ENCODE results near the gene DLG5. TPM values are rescaled to one million over a fixed set of nuclear protein-coding genes. Genes with fewer than 3 reads are reported as not detected.

The DLG5 gene, protein sequence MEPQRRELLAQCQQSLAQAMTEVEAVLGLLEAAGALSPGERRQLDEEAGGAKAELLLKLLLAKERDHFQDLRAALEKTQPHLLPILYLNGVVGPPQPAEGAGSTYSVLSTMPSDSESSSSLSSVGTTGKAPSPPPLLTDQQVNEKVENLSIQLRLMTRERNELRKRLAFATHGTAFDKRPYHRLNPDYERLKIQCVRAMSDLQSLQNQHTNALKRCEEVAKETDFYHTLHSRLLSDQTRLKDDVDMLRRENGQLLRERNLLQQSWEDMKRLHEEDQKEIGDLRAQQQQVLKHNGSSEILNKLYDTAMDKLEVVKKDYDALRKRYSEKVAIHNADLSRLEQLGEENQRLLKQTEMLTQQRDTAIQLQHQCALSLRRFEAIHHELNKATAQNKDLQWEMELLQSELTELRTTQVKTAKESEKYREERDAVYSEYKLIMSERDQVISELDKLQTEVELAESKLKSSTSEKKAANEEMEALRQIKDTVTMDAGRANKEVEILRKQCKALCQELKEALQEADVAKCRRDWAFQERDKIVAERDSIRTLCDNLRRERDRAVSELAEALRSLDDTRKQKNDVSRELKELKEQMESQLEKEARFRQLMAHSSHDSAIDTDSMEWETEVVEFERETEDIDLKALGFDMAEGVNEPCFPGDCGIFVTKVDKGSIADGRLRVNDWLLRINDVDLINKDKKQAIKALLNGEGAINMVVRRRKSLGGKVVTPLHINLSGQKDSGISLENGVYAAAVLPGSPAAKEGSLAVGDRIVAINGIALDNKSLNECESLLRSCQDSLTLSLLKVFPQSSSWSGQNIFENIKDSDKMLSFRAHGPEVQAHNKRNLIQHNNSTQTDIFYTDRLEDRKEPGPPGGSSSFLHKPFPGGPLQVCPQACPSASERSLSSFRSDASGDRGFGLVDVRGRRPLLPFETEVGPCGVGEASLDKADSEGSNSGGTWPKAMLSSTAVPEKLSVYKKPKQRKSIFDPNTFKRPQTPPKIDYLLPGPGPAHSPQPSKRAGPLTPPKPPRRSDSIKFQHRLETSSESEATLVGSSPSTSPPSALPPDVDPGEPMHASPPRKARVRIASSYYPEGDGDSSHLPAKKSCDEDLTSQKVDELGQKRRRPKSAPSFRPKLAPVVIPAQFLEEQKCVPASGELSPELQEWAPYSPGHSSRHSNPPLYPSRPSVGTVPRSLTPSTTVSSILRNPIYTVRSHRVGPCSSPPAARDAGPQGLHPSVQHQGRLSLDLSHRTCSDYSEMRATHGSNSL (N-terminal part only)
- 1 to 10 TPM; 5.4 to 7.1 TPM for total RNA-seq
- polyA plus RNA-seq, result 1 to 10 TPM; 1.2 to 3.7 TPM

DNA sequence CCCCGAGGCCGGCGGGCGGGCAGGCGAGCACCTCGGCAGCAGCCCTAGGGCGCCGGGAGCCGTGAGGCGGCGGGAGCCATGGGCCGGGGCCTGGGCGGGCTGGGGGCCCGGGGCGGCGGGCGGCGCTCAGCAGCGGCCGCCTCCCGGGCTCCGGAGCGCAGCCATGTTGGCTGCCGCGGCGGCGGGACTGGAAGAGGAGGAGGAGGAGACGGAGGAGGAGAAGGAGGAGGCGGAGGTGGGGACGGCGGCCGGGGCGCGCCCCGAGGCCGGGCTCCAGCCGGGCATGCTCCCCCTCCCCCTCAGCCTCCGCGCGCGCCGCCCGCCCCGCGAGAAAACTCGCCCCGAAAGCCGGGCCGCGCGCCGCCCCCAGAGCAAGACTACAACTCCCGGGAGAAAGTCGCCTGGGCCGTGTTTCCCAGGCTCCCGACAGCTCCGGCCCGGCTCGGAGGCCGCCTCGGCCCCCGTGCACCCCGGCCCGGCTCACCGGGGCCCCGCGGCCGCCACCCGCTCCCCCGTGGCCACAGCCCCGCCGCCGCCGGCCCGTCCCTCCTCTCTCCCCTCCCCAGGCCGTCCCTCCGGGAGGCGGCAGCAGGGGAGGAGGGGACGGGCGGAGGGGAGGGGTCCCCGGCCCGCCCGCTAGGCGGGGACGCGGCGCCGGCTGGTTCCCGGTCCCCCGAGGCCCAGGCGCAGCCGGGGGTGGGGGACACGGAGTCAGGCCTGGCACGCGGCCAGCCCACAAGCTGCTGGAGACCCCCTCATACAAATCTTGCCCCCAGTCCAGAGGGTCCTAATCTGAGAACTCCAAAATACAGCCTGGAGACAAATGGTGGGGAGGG, at the start of gene DLG5:
DLG5 (minus strand) TSS at position 190 of the 836 bp plus-strand sequence. CDS start 235 bp downstream, outside the sequence.
- H3K27me3 ChIP-seq (ENCODE audit: control insufficient read depth in 4 of 4, insufficient read depth in 4 of 4, low read length in 3 of 4), result no peaks in the 10 kb centered on the region
- WGBS, result under 1% methylated on average over 94 of the region's 95 CpGs

More for the DNA sequence above, at the start of gene DLG5:
- Histone ChIP-seq H3K27ac (ENCODE audit: low read depth in 1 of 2, low read length in 2 of 2) (no peak within 1 kb of the TSS), H3K9me3 (ENCODE audit: control insufficient read depth in 4 of 4, low read length in 3 of 4) (no peaks in the 10 kb centered on the region), H3K36me3 (ENCODE audit: control insufficient read depth in 4 of 4, insufficient read depth in 3 of 4, low read depth in 1 of 4, low read length in 3 of 4) (no peaks in the 10 kb centered on the region), H3K4me3 (ENCODE audit: low read depth in 1 of 3, low read length in 3 of 3) (peak within 1 kb of the TSS; percentile 62 to 93 (median 82)), H3K4me1 (ENCODE audit: control insufficient read depth in 4 of 4, insufficient read depth in 4 of 4, low read length in 3 of 4) (peaks cover 8 to 21% (median 15%) of the 10 kb centered on the region in 4 donors), H3K9ac (ENCODE audit: low read depth in 1 of 2, low read length in 2 of 2) (peak within 1 kb of the TSS in 1 of 2 donors; percentile 72)
- TF ChIP-seq, protein P1, sequence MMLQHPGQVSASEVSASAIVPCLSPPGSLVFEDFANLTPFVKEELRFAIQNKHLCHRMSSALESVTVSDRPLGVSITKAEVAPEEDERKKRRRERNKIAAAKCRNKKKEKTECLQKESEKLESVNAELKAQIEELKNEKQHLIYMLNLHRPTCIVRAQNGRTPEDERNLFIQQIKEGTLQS (IDR thresholded peaks at IDR 0.05), result no peak
- TF ChIP-seq HNF4G (IDR thresholded peaks at IDR 0.05), result no peak
- no peak for TF ChIP-seq YY1 (IDR thresholded peaks at IDR 0.05)
- TF ChIP-seq TAF1 (conservative IDR thresholded peaks at IDR 0.05), result no peak
- TF ChIP-seq FOXA2 (IDR thresholded peaks at IDR 0.05), result no peak
- TF ChIP-seq NR2F2 (IDR thresholded peaks at IDR 0.05), result no peak
- TF ChIP-seq RAD21 (IDR thresholded peaks at IDR 0.05), result no peak
- TF ChIP-seq JUND (IDR thresholded peaks at IDR 0.05), result no peak
- no peak for TF ChIP-seq SP1 (IDR thresholded peaks at IDR 0.05)
- TF ChIP-seq, protein P2, sequence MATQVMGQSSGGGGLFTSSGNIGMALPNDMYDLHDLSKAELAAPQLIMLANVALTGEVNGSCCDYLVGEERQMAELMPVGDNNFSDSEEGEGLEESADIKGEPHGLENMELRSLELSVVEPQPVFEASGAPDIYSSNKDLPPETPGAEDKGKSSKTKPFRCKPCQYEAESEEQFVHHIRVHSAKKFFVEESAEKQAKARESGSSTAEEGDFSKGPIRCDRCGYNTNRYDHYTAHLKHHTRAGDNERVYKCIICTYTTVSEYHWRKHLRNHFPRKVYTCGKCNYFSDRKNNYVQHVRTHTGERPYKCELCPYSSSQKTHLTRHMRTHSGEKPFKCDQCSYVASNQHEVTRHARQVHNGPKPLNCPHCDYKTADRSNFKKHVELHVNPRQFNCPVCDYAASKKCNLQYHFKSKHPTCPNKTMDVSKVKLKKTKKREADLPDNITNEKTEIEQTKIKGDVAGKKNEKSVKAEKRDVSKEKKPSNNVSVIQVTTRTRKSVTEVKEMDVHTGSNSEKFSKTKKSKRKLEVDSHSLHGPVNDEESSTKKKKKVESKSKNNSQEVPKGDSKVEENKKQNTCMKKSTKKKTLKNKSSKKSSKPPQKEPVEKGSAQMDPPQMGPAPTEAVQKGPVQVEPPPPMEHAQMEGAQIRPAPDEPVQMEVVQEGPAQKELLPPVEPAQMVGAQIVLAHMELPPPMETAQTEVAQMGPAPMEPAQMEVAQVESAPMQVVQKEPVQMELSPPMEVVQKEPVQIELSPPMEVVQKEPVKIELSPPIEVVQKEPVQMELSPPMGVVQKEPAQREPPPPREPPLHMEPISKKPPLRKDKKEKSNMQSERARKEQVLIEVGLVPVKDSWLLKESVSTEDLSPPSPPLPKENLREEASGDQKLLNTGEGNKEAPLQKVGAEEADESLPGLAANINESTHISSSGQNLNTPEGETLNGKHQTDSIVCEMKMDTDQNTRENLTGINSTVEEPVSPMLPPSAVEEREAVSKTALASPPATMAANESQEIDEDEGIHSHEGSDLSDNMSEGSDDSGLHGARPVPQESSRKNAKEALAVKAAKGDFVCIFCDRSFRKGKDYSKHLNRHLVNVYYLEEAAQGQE (IDR thresholded peaks at IDR 0.05), result no peak
- TF ChIP-seq, protein P3, sequence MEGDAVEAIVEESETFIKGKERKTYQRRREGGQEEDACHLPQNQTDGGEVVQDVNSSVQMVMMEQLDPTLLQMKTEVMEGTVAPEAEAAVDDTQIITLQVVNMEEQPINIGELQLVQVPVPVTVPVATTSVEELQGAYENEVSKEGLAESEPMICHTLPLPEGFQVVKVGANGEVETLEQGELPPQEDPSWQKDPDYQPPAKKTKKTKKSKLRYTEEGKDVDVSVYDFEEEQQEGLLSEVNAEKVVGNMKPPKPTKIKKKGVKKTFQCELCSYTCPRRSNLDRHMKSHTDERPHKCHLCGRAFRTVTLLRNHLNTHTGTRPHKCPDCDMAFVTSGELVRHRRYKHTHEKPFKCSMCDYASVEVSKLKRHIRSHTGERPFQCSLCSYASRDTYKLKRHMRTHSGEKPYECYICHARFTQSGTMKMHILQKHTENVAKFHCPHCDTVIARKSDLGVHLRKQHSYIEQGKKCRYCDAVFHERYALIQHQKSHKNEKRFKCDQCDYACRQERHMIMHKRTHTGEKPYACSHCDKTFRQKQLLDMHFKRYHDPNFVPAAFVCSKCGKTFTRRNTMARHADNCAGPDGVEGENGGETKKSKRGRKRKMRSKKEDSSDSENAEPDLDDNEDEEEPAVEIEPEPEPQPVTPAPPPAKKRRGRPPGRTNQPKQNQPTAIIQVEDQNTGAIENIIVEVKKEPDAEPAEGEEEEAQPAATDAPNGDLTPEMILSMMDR (IDR thresholded peaks at IDR 0.05; ENCODE audit: low read depth, low read length, missing input control), result no peak
- TF ChIP-seq RXRA (IDR thresholded peaks at IDR 0.05), result no peak
- no peak for TF ChIP-seq EGR1 (IDR thresholded peaks at IDR 0.05; ENCODE audit: low read depth in 2 of 2)
- TF ChIP-seq, protein P4, sequence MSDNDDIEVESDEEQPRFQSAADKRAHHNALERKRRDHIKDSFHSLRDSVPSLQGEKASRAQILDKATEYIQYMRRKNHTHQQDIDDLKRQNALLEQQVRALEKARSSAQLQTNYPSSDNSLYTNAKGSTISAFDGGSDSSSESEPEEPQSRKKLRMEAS (IDR thresholded peaks at IDR 0.05), result no peak
- TF ChIP-seq, protein P5, sequence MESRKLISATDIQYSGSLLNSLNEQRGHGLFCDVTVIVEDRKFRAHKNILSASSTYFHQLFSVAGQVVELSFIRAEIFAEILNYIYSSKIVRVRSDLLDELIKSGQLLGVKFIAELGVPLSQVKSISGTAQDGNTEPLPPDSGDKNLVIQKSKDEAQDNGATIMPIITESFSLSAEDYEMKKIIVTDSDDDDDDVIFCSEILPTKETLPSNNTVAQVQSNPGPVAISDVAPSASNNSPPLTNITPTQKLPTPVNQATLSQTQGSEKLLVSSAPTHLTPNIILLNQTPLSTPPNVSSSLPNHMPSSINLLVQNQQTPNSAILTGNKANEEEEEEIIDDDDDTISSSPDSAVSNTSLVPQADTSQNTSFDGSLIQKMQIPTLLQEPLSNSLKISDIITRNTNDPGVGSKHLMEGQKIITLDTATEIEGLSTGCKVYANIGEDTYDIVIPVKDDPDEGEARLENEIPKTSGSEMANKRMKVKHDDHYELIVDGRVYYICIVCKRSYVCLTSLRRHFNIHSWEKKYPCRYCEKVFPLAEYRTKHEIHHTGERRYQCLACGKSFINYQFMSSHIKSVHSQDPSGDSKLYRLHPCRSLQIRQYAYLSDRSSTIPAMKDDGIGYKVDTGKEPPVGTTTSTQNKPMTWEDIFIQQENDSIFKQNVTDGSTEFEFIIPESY (IDR thresholded peaks at IDR 0.05), result no peak
- TF ChIP-seq GABPA (IDR thresholded peaks at IDR 0.05 in 1 of 2, conservative IDR thresholded peaks at IDR 0.05 in 1 of 2), result no peak
- no peak for TF ChIP-seq FOXA1 (IDR thresholded peaks at IDR 0.05)
- TF ChIP-seq HNF4A (conservative IDR thresholded peaks at IDR 0.05), result no peak
- DNase-seq (ENCODE audit: low spot score), result peak; percentile 43
